Measurements from ENCODE around the gene CHPT1. TPM values are rescaled to one million over a fixed set of nuclear protein-coding genes. Genes with fewer than 3 reads are reported as not detected.

Gene CHPT1
- total and polyA plus RNA-seq, 9 of the 15 experiments (the other 6 are each of a cell fraction or from before 2014, with no cell fraction given) = 15.3 to 210 (median 91.9) TPM

DNA sequence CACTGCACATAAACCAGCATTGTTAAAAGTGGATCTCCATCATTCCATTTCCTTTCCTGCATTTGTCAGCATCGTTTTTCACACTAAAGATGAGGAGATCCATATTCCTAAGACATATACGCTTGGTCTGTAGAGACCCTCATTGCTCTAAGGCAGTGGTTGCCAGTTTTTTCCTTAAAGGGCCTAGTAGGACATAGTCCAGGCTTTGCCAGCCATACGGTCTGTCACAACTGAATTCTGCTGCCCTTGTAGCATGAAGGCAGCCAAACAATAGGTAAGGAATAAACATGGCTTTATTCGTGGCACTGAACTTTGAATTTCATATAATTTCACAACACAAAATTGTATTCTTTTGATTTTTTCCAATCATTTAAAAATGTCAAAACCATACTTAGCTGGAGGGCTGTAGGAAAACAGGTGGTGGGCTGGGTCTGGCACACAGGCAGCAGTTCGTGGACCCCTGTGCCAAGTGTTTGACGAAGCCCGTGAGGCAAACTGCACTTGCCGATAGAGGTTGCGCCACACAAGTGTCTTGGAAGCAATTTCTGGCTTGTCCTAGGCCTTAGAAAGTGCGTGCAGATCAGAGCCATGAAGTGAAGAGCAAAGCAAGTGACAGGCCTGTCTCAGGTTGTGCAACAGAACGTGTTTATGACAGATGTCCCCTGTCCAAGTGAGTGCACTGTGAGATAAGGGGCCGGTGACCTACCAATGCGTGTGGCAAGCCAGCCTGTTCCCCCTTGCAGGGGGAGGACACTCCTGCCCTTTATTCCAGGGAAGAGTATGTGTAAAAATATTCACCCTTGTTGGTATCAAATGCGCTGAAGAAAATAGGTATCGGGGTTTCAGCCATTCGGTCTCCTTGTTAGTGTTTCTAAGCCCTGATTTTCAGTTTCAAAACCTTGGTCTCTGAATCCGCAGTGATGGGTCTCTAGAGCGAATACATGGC, 916 bp upstream of the CHPT1 start (continued):
- TF ChIP-seq, protein P1, sequence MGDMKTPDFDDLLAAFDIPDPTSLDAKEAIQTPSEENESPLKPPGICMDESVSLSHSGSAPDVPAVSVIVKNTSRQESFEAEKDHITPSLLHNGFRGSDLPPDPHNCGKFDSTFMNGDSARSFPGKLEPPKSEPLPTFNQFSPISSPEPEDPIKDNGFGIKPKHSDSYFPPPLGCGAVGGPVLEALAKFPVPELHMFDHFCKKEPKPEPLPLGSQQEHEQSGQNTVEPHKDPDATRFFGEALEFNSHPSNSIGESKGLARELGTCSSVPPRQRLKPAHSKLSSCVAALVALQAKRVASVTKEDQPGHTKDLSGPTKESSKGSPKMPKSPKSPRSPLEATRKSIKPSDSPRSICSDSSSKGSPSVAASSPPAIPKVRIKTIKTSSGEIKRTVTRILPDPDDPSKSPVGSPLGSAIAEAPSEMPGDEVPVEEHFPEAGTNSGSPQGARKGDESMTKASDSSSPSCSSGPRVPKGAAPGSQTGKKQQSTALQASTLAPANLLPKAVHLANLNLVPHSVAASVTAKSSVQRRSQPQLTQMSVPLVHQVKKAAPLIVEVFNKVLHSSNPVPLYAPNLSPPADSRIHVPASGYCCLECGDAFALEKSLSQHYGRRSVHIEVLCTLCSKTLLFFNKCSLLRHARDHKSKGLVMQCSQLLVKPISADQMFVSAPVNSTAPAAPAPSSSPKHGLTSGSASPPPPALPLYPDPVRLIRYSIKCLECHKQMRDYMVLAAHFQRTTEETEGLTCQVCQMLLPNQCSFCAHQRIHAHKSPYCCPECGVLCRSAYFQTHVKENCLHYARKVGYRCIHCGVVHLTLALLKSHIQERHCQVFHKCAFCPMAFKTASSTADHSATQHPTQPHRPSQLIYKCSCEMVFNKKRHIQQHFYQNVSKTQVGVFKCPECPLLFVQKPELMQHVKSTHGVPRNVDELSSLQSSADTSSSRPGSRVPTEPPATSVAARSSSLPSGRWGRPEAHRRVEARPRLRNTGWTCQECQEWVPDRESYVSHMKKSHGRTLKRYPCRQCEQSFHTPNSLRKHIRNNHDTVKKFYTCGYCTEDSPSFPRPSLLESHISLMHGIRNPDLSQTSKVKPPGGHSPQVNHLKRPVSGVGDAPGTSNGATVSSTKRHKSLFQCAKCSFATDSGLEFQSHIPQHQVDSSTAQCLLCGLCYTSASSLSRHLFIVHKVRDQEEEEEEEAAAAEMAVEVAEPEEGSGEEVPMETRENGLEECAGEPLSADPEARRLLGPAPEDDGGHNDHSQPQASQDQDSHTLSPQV (IDR thresholded peaks at IDR 0.05) = peak; percentile 50; the same call in 1 of the 2 replicates
- no peak for TF ChIP-seq BCL6 (CRISPR knock-in tag; IDR thresholded peaks at IDR 0.05)
- TF ChIP-seq SMARCC2 (IDR thresholded peaks at IDR 0.05; ENCODE audit: low read depth) = peak; percentile 70; the same call in 1 of the 2 replicates
- peak; percentile 47; the same call in 1 of the 2 replicates for TF ChIP-seq ZBTB7A (IDR thresholded peaks at IDR 0.05; ENCODE audit: borderline replicate concordance, control insufficient read depth, low read depth, low read length)
- TF ChIP-seq TARDBP (IDR thresholded peaks at IDR 0.05) = no peak
- no peak for TF ChIP-seq ZNF174 (CRISPR knock-in tag; IDR thresholded peaks at IDR 0.05)
- TF ChIP-seq CREB1 (IDR thresholded peaks at IDR 0.05) = peak; percentile 73
- TF ChIP-seq CREB1 (CRISPR knock-in tag; IDR thresholded peaks at IDR 0.05) = no peak; the same call in none of the 2 replicates
- no peak for TF ChIP-seq SIN3B (IDR thresholded peaks at IDR 0.05; ENCODE audit: low read depth)
- TF ChIP-seq SRSF7 (optimal IDR thresholded peaks at IDR 0.05; ENCODE audit: low read depth, low read length) = no peak
- TF ChIP-seq, protein P2, sequence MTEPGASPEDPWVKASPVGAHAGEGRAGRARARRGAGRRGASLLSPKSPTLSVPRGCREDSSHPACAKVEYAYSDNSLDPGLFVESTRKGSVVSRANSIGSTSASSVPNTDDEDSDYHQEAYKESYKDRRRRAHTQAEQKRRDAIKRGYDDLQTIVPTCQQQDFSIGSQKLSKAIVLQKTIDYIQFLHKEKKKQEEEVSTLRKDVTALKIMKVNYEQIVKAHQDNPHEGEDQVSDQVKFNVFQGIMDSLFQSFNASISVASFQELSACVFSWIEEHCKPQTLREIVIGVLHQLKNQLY (CRISPR knock-in tag; conservative IDR thresholded peaks at IDR 0.05) = no peak
- no peak for TF ChIP-seq DDX20 (tag; IDR thresholded peaks at IDR 0.05; ENCODE audit: low read depth)
- no peak for TF ChIP-seq ZNF707 (CRISPR knock-in tag; conservative IDR thresholded peaks at IDR 0.05)
- no peak for TF ChIP-seq PURB (CRISPR knock-in tag; IDR thresholded peaks at IDR 0.05; ENCODE audit: low read depth)
- TF ChIP-seq ZNF124 (CRISPR knock-in tag; IDR thresholded peaks at IDR 0.05) = no peak
- TF ChIP-seq, protein P3, sequence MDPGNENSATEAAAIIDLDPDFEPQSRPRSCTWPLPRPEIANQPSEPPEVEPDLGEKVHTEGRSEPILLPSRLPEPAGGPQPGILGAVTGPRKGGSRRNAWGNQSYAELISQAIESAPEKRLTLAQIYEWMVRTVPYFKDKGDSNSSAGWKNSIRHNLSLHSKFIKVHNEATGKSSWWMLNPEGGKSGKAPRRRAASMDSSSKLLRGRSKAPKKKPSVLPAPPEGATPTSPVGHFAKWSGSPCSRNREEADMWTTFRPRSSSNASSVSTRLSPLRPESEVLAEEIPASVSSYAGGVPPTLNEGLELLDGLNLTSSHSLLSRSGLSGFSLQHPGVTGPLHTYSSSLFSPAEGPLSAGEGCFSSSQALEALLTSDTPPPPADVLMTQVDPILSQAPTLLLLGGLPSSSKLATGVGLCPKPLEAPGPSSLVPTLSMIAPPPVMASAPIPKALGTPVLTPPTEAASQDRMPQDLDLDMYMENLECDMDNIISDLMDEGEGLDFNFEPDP (CRISPR knock-in tag; IDR thresholded peaks at IDR 0.05) = no peak
- TF ChIP-seq ADNP (tag; IDR thresholded peaks at IDR 0.05) = no peak
- TF ChIP-seq, protein P4, sequence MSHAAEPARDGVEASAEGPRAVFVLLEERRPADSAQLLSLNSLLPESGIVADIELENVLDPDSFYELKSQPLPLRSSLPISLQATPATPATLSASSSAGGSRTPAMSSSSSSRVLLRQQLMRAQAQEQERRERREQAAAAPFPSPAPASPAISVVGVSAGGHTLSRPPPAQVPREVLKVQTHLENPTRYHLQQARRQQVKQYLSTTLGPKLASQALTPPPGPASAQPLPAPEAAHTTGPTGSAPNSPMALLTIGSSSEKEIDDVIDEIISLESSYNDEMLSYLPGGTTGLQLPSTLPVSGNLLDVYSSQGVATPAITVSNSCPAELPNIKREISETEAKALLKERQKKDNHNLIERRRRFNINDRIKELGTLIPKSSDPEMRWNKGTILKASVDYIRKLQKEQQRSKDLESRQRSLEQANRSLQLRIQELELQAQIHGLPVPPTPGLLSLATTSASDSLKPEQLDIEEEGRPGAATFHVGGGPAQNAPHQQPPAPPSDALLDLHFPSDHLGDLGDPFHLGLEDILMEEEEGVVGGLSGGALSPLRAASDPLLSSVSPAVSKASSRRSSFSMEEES (CRISPR knock-in tag; IDR thresholded peaks at IDR 0.05) = no peak
- no peak for TF ChIP-seq FOXA1 (IDR thresholded peaks at IDR 0.05; ENCODE audit: borderline replicate concordance)
- TF ChIP-seq MECOM (CRISPR knock-in tag; IDR thresholded peaks at IDR 0.05) = peak; percentile 94

Measured in K562 (cell line).